K562 (cell line): ENCODE results near the gene CSF2. TPM values are rescaled to one million over a fixed set of nuclear protein-coding genes. Genes with fewer than 3 reads are reported as not detected.

Experiments
- ATAC-seq: fragments of 200-7000 bp; cut with Tn5 transposase; 3 replicates; pipeline ENCODE4 v1.9.1; 2020; ENCODE audit warnings: moderate library complexity
- BruUV-seq: library from RNA; stranded (reverse); fragments of 400-500 nt; replicated peaks from 2 replicates; lab custom pipeline; 2021; lab: Mats Ljungman, UMichigan
- CTCF ChIA-PET: fragments of 300-600 bp; formaldehyde crosslinking; extraction: SDS; loops from one replicate; lab custom pipeline; 2021; ENCODE audit warnings: low intra/inter-chr PET ratio; lab: Yijun Ruan, JAX
- POLR2A ChIA-PET: fragments of 300-600, 350-650 bp; sonication (Branson Sonifier 250); formaldehyde crosslinking; extraction: SDS; loops from one replicate; lab custom pipeline; 2021; ENCODE audit warnings: antibody characterized with exemption, inconsistent platforms; lab: Yijun Ruan, JAX
- DNase-seq, 4 experiments: peaks; one replicate each; pipeline versions ENCODE4 v3.0.0 to v3.0.0-alpha.2; 2011 to 2018; ENCODE audit warnings: low spot score in 3 of 4, mixed read lengths in 3 of 4; ENCODE audit errors: extremely low read depth in 1 of 4
- FAIRE-seq: peaks from 2 replicates; lab custom pipeline; 2011; peaks lifted over from hg19 to GRCh38; lab: Jason Lieb, UNC
- H2AFZ ChIP-seq: 2 replicates; pipeline ENCODE4 v1.6.0; 2011; ENCODE audit warnings: low read depth, low read length, control low read depth, inconsistent platforms
- H3K27ac ChIP-seq: fragments of 200-600 bp; 3 replicates; pipeline ENCODE4 v1.8.0; 2011; ENCODE audit warnings: low read depth, mild to moderate bottlenecking, control low read depth, inconsistent platforms, low read length, moderate library complexity, mixed read lengths; ENCODE audit errors: extremely low read depth
- H3K27me3 ChIP-seq, 2 experiments: fragments of 300-600 bp in 1 of 2; 2 replicates in 1 of 2; 3 replicates in 1 of 2; pipeline versions ENCODE4 v1.6.0 to v1.8.0; 2011; ENCODE audit warnings: inconsistent platforms in 2 of 2, low read length in 2 of 2, mild to moderate bottlenecking in 1 of 2, mixed read lengths in 1 of 2, moderate library complexity in 1 of 2; ENCODE audit not compliant: control insufficient read depth in 2 of 2, insufficient read depth in 2 of 2
- H3K36me3 ChIP-seq: fragments of 300-600 bp; 3 replicates; pipeline ENCODE4 v1.8.0; 2011; ENCODE audit warnings: mild to moderate bottlenecking, low read length, inconsistent platforms; ENCODE audit not compliant: control insufficient read depth, insufficient read depth
- H3K4me1 ChIP-seq, 2 experiments: fragments of 200-600 bp in 1 of 2; replicated peaks in 1 of 2; 2 replicates in 1 of 2; 3 replicates in 1 of 2; pipeline versions ENCODE4 v1.5.1 to v1.8.0; 2011; ENCODE audit warnings: inconsistent platforms in 2 of 2, low read length in 2 of 2, mild to moderate bottlenecking in 1 of 2, mixed read lengths in 1 of 2, moderate library complexity in 1 of 2; ENCODE audit not compliant: control insufficient read depth in 2 of 2, insufficient read depth in 2 of 2
- H3K4me2 ChIP-seq: 2 replicates; pipeline ENCODE4 v1.6.1; 2011; ENCODE audit warnings: low read length, control low read depth, inconsistent platforms, mixed read lengths; ENCODE audit not compliant: insufficient read depth
- H3K4me3 ChIP-seq: fragments of 200-600 bp; sonication (generic), shearing (Covaris generic); 2 replicates; pipeline ENCODE4 v1.5.1; 2016; ENCODE audit warnings: control low read depth, inconsistent platforms
- H3K79me2 ChIP-seq: fragments of 200-600 bp; 3 replicates; pipeline ENCODE4 v1.8.0; 2011; ENCODE audit warnings: low read length, inconsistent platforms; ENCODE audit not compliant: control insufficient read depth, insufficient read depth
- H3K9ac ChIP-seq, 2 experiments: 2 replicates each; pipeline versions ENCODE4 v1.6.0 to v1.6.1; 2011; ENCODE audit warnings: low read depth in 2 of 2, low read length in 2 of 2, control low read depth in 1 of 2, inconsistent platforms in 1 of 2, mild to moderate bottlenecking in 1 of 2, mixed read lengths in 1 of 2; ENCODE audit not compliant: insufficient read depth in 1 of 2
- H3K9me1 ChIP-seq: one replicate; pipeline ENCODE4 v1.6.0; 2011; ENCODE audit warnings: inconsistent platforms, mild to moderate bottlenecking, low read length, moderate library complexity; ENCODE audit not compliant: control insufficient read depth, insufficient read depth
- H3K9me3 ChIP-seq: replicated peaks from 2 replicates; pipeline ENCODE4 v1.5.1; 2011; ENCODE audit warnings: low read depth, low read length, inconsistent platforms; ENCODE audit not compliant: control insufficient read depth, insufficient read depth
- H4K20me1 ChIP-seq: replicated peaks from 2 replicates; pipeline ENCODE4 v1.6.1; 2011; ENCODE audit warnings: low read length, inconsistent platforms, mixed read lengths; ENCODE audit not compliant: control insufficient read depth, insufficient read depth
- ARID2 ChIP-seq: fragments of 450-650 bp; IDR thresholded peaks from 2 replicates; pipeline ENCODE4 v1.6.1; 2017; ENCODE audit warnings: antibody characterized with exemption, mild to moderate bottlenecking
- FOXK2 ChIP-seq, 2 experiments: fragments of 450-650 bp; IDR thresholded peaks in 1 of 2; conservative IDR thresholded peaks in 1 of 2; 2 replicates each; pipeline ENCODE4 v1.6.1; 2016; ENCODE audit warnings: low read depth in 2 of 2, mild to moderate bottlenecking in 1 of 2
- GABPB1 ChIP-seq: sonication (generic); formaldehyde crosslinking; IDR thresholded peaks from 2 replicates; pipeline ENCODE4 v1.8.0; 2022; ENCODE audit warnings: mild to moderate bottlenecking, missing genetic modification reagents
- JUND ChIP-seq, 2 experiments: IDR thresholded peaks; 2 replicates in 1 of 2; 3 replicates in 1 of 2; pipeline ENCODE4 v1.6.1; 2011; ENCODE audit warnings: borderline replicate concordance in 2 of 2, low read depth in 2 of 2, low read length in 2 of 2, improper control_type of control experiment in 1 of 2, missing biosample characterization in 1 of 2, missing genetic modification characterization in 1 of 2, missing genetic modification reagents in 1 of 2
- PCBP1 ChIP-seq: fragments of 200-400 bp; formaldehyde crosslinking; IDR thresholded peaks from 2 replicates; pipeline ENCODE4 v1.6.1; 2018; ENCODE audit warnings: mild to moderate bottlenecking, low read depth, low read length; ENCODE audit not compliant: poor library complexity, severe bottlenecking
- POLR2A ChIP-seq: fragments of 450-650 bp; conservative IDR thresholded peaks from 2 replicates; pipeline ENCODE4 v1.6.1; 2016
- PRMT5 ChIP-seq: sonication (generic); formaldehyde crosslinking; IDR thresholded peaks from 2 replicates; pipeline ENCODE4 v1.5.0; 2020; ENCODE audit warnings: missing genetic modification reagents
- SMC3 ChIP-seq: conservative IDR thresholded peaks from 2 replicates; pipeline ENCODE4 v1.6.1; 2011; ENCODE audit warnings: low read depth, low read length, improper control_type of control experiment; ENCODE audit not compliant: insufficient read depth
- SREBF2 ChIP-seq: sonication (generic); formaldehyde crosslinking; IDR thresholded peaks from 2 replicates; pipeline ENCODE4 v1.4.0; 2020; ENCODE audit warnings: mild to moderate bottlenecking, missing genetic modification reagents
- TAF15 ChIP-seq: fragments of 200-400 bp; formaldehyde crosslinking; IDR thresholded peaks from 2 replicates; pipeline ENCODE4 v1.6.1; 2017; ENCODE audit warnings: mild to moderate bottlenecking, low read depth, low read length, moderate library complexity
- WGBS: fragments of 100-300 bp; shearing (Covaris generic); methylation state at CpG from one replicate; pipeline ENCODE4 v1.1.6; 2016; ENCODE audit warnings: low coverage, mixed read lengths; ENCODE audit not compliant: insufficient coverage; ENCODE audit errors: missing lambda C conversion rate; 5-methylcytosine and 5-hydroxymethylcytosine counted together
- in situ Hi-C: fragments of 300-500 bp; cut with MboI; formaldehyde crosslinking; loops from 4 replicates; pipeline ENCODE4 v1.15.0; 2018; ENCODE audit warnings: inconsistent platforms, mixed read lengths
- intact Hi-C: fragments of 100-400 bp; cut with micrococcal nuclease; formaldehyde crosslinking; loops from 2 replicates; pipeline ENCODE4 v1.14.2; 2022
- polyA plus RNA-seq, 8 experiments: library from polyadenylated mRNA; depleted of rRNA in 4 of 8; stranded (reverse) in 5 of 8; unstranded in 3 of 8; fragments of >200 nt; fragmentation: Nextera tagmentation in 2 of 8; fragmentation: Illumina TruSeq in 1 of 8; extraction: Ambion mirVana in 2 of 8; extraction: Trizol in 1 of 8; gene quantifications; 2 replicates each; pipeline versions ENCODE4 v1.2.1 to v1.2.3, GENCODE V29; 2011 to 2014; ENCODE audit warnings: inconsistent platforms in 1 of 8, missing spikeins in 1 of 8
- total RNA-seq, 7 experiments: library from RNA; depleted of rRNA in 6 of 7; stranded (reverse); fragments of >200 nt in 6 of 7; fragmentation: Illumina TruSeq in 2 of 7; extraction: Trizol in 2 of 7; gene quantifications; 2 replicates each; pipeline versions ENCODE4 v1.2.1 to v1.2.3, GENCODE V29; 2011 to 2021; ENCODE audit warnings: low replicate concordance in 1 of 7
- TF ChIP-seq, protein P1 (sequence below): sonication (generic); formaldehyde crosslinking; IDR thresholded peaks from 2 replicates; pipeline ENCODE4 v1.8.0; 2022; ENCODE audit warnings: mild to moderate bottlenecking, missing genetic modification reagents
- TF ChIP-seq, protein P2 (sequence below): fragments of 250-450 bp; sonication (Bioruptor Pico); IDR thresholded peaks from 2 replicates; pipeline ENCODE4 v1.6.1; 2021; ENCODE audit warnings: mild to moderate bottlenecking
- TF ChIP-seq, protein P3 (sequence below): fragments of 250-450 bp; sonication (Bioruptor Pico); IDR thresholded peaks from 2 replicates; pipeline ENCODE4 v1.8.0; 2021; ENCODE audit warnings: borderline replicate concordance, mild to moderate bottlenecking, moderate library complexity; ENCODE audit not compliant: poor library complexity, severe bottlenecking

CSF2 gene
- total and polyA plus RNA-seq, 9 of the 15 experiments (the other 6 are each of a cell fraction or from before 2014, with no cell fraction given) = 0.25 to 0.29 TPM; not detected in 7

DNA sequence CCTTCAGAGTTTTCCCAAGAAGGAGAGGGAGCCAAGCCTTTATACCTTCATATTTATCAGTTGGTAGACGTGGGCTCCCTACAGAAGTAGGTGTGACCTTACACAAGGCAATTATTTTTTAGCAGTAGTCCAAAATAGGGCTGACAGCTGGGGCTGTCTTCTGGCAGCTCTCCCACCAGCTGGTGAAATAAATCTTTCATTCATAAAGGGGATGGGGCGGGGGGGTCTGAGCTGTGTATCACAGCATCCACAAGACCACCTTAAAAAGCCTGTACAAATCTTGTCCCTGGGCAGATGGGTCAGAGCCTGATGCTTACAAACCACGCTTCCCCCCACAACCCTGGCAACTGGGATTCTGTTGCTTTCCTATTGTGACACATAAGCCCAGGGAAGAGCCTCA lies 19.7 kb downstream of the CSF2 start:
- Histone ChIP-seq H3K4me1 (peaks cover 4 to 27% of the 10 kb centered on the region in 2 experiments; a peak in 4 of 5 replicates), H3K27ac (no peak overlapping the region), H3K9me3 (no peaks in the 10 kb centered on the region), H4K20me1 (no peaks in the 10 kb centered on the region), H3K79me2 (no peaks in the 10 kb centered on the region), H3K4me3 (no peak overlapping the region), H3K9ac (no peak overlapping the region), H3K4me2 (no peak overlapping the region), H2AFZ (no peak overlapping the region), H3K27me3 (no peaks in the 10 kb centered on the region), H3K36me3 (no peaks in the 10 kb centered on the region), H3K9me1 (no peaks in the 10 kb centered on the region)
- ChIA-PET CTCF (no interaction called here), POLR2A (interaction anchor here (1.0 to 3.0 kb wide), 3 partner anchors 10 to 15 kb away, joined by 3 to 11 read pairs (median 3); no protein-coding TSS in a partner anchor)
- TF ChIP-seq GABPB1 (no peak), ARID2 (no peak), PRMT5 (CRISPR knock-in tag) (no peak), FOXK2 (conservative IDR thresholded peaks at IDR 0.05 in 1 of 2, IDR thresholded peaks at IDR 0.05 in 1 of 2; ENCODE audit: low read depth in 2 of 2) (no peak), SMC3 (no peak), SREBF2 (CRISPR knock-in tag) (no peak), POLR2A (no peak), TAF15 (no peak), PCBP1 (no peak), JUND (IDR thresholded peaks at IDR 0.05; ENCODE audit: borderline replicate concordance, low read depth, low read length) (no peak), JUND (tag; IDR thresholded peaks at IDR 0.05; ENCODE audit: borderline replicate concordance, low read depth, low read length) (no peak)
- TF ChIP-seq, protein P1, sequence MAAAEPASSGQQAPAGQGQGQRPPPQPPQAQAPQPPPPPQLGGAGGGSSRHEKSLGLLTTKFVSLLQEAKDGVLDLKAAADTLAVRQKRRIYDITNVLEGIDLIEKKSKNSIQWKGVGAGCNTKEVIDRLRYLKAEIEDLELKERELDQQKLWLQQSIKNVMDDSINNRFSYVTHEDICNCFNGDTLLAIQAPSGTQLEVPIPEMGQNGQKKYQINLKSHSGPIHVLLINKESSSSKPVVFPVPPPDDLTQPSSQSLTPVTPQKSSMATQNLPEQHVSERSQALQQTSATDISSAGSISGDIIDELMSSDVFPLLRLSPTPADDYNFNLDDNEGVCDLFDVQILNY = no peak
- TF ChIP-seq, protein P2, sequence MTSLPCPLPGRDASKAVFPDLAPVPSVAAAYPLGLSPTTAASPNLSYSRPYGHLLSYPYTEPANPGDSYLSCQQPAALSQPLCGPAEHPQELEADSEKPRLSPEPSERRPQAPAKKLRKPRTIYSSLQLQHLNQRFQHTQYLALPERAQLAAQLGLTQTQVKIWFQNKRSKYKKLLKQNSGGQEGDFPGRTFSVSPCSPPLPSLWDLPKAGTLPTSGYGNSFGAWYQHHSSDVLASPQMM (CRISPR knock-in tag) = no peak
- TF ChIP-seq, protein P3, sequence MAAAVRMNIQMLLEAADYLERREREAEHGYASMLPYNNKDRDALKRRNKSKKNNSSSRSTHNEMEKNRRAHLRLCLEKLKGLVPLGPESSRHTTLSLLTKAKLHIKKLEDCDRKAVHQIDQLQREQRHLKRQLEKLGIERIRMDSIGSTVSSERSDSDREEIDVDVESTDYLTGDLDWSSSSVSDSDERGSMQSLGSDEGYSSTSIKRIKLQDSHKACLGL (CRISPR knock-in tag) = no peak
- FAIRE-seq (no peak), ATAC-seq (no peak), DNase-seq (no peak)
- 32% methylated on average over 2 of the region's 3 CpGs for WGBS
- in situ Hi-C loops = no loop called here
- intact Hi-C loops = no loop called here
- BruUV-seq = no TSS peak
